HepG2 (cell line): ENCODE data around the gene ASGR1. TPM values are rescaled to one million over a fixed set of nuclear protein-coding genes. Genes with fewer than 3 reads are reported as not detected.

ENCODE experiments used
- AKNA ChIP-seq: sonication (generic); formaldehyde crosslinking; IDR thresholded peaks from 2 replicates; pipeline ENCODE4 v1.4.0; 2020; ENCODE audit warnings: missing genetic modification reagents, borderline replicate concordance
- E2F1 ChIP-seq: sonication (generic); formaldehyde crosslinking; IDR thresholded peaks from 2 replicates; pipeline ENCODE4 v1.5.0; 2020; ENCODE audit warnings: missing genetic modification reagents
- ETS1 ChIP-seq: sonication (generic); formaldehyde crosslinking; IDR thresholded peaks from 2 replicates; pipeline ENCODE4 v1.4.0; 2020; ENCODE audit warnings: missing genetic modification reagents
- FLYWCH1 ChIP-seq: sonication (generic); formaldehyde crosslinking; IDR thresholded peaks from 2 replicates; pipeline ENCODE4 v1.8.1; 2023; ENCODE audit warnings: mild to moderate bottlenecking, missing genetic modification reagents
- FOSL1 ChIP-seq: sonication (generic); formaldehyde crosslinking; IDR thresholded peaks from 2 replicates; pipeline ENCODE4 v1.9.0; 2021; ENCODE audit warnings: missing genetic modification reagents, borderline replicate concordance
- HOXA3 ChIP-seq: sonication (generic); formaldehyde crosslinking; IDR thresholded peaks from 2 replicates; pipeline ENCODE4 v1.5.0; 2020; ENCODE audit warnings: missing genetic modification reagents
- KAT8 ChIP-seq: IDR thresholded peaks from 2 replicates; pipeline ENCODE4 v1.6.1; 2016; ENCODE audit warnings: missing genetic modification reagents, missing compliant biosample characterization
- KLF13 ChIP-seq: sonication (generic); formaldehyde crosslinking; IDR thresholded peaks from 2 replicates; pipeline ENCODE4 v1.4.0; 2020; ENCODE audit warnings: mild to moderate bottlenecking, missing genetic modification reagents
- MYNN ChIP-seq: sonication (generic); formaldehyde crosslinking; IDR thresholded peaks from 2 replicates; pipeline ENCODE4 v1.4.0; 2020; ENCODE audit warnings: mild to moderate bottlenecking, low read depth, missing genetic modification reagents
- NFIC ChIP-seq: IDR thresholded peaks from 2 replicates; pipeline ENCODE4 v1.6.1; 2012; ENCODE audit warnings: mild to moderate bottlenecking, low read length, inconsistent platforms
- TBX2 ChIP-seq: sonication (generic); formaldehyde crosslinking; IDR thresholded peaks from 2 replicates; pipeline ENCODE4 v1.5.0; 2020; ENCODE audit warnings: missing genetic modification reagents, mild to moderate bottlenecking, borderline replicate concordance
- TRIM24 ChIP-seq: sonication (generic); formaldehyde crosslinking; IDR thresholded peaks from 2 replicates; pipeline ENCODE4 v1.8.0; 2022; ENCODE audit warnings: mild to moderate bottlenecking, missing genetic modification reagents
- U2AF1 ChIP-seq: fragments of 200-400 bp; formaldehyde crosslinking; optimal IDR thresholded peaks from 2 replicates; pipeline ENCODE3; 2017; ENCODE audit warnings: mild to moderate bottlenecking, low read depth, low read length
- ZBTB20 ChIP-seq: sonication (generic); formaldehyde crosslinking; IDR thresholded peaks from 2 replicates; pipeline ENCODE4 v1.8.1; 2023; ENCODE audit warnings: missing genetic modification reagents, low read depth, mild to moderate bottlenecking, borderline replicate concordance
- ZBTB7B ChIP-seq: sonication (generic); formaldehyde crosslinking; IDR thresholded peaks from 2 replicates; pipeline ENCODE4 v1.4.0; 2020; ENCODE audit warnings: missing genetic modification reagents
- ZMAT3 ChIP-seq: sonication (generic); formaldehyde crosslinking; conservative IDR thresholded peaks from 2 replicates; pipeline ENCODE4 v1.7.0; 2021; ENCODE audit warnings: missing genetic modification reagents
- ZNF224 ChIP-seq: sonication (generic); formaldehyde crosslinking; IDR thresholded peaks from 2 replicates; pipeline ENCODE4 v1.5.0; 2020; ENCODE audit warnings: mild to moderate bottlenecking, missing genetic modification reagents
- ZNF3 ChIP-seq: IDR thresholded peaks from 2 replicates; pipeline ENCODE4 v1.7.0; 2017; ENCODE audit warnings: inconsistent platforms
- ZNF772 ChIP-seq: sonication (generic); formaldehyde crosslinking; IDR thresholded peaks from 2 replicates; pipeline ENCODE4 v1.5.0; 2020; ENCODE audit warnings: mild to moderate bottlenecking, missing genetic modification reagents
- ZNF788 ChIP-seq: sonication (generic); formaldehyde crosslinking; IDR thresholded peaks from 2 replicates; pipeline ENCODE4 v1.5.0; 2020; ENCODE audit warnings: mild to moderate bottlenecking, missing genetic modification reagents, borderline replicate concordance
- ZNF800 ChIP-seq: sonication (generic); formaldehyde crosslinking; IDR thresholded peaks from 2 replicates; pipeline ENCODE4 v1.4.0; 2020; ENCODE audit warnings: missing genetic modification reagents
- polyA plus RNA-seq, 8 experiments: library from polyadenylated mRNA; depleted of rRNA in 3 of 8; stranded (reverse) in 7 of 8; unstranded in 1 of 8; fragments of >200 nt; fragmentation: Illumina TruSeq in 4 of 8; extraction: Trizol in 4 of 8; gene quantifications; 2 replicates each; pipeline versions ENCODE4 v1.2.1 to v1.2.3, GENCODE V29; 2011 to 2016; ENCODE audit warnings: low read depth in 4 of 8, missing spikeins in 1 of 8, mixed read lengths in 1 of 8; ENCODE audit not compliant: insufficient read depth in 1 of 8
- total RNA-seq, 5 experiments: library from RNA; depleted of rRNA; stranded (reverse); fragments of >200 nt; fragmentation: Illumina TruSeq; extraction: Trizol; gene quantifications; 2 replicates each; pipeline ENCODE4 v1.2.3, GENCODE V29; 2016; ENCODE audit warnings: low read depth in 1 of 5

Gene ASGR1
- total and polyA plus RNA-seq, 2 of the 13 experiments (the other 11 are each of a cell fraction or from before 2014, with no cell fraction given): 353 to 796 TPM

GRCh38 chr17:7156342-7156940 lies 22.7 kb downstream of the ASGR1 start (continued):
- TF ChIP-seq ZBTB7B (CRISPR knock-in tag) (0 out of 2 replicates have a peak, but pooled peaks have one; percentile 29), ZNF224 (CRISPR knock-in tag) (no peak), NFIC (no peak), TRIM24 (CRISPR knock-in tag) (no peak; the same call in 1 of the 2 replicates), TBX2 (CRISPR knock-in tag) (peak; percentile 78), U2AF1 (no peak), MYNN (CRISPR knock-in tag) (no peak), AKNA (CRISPR knock-in tag) (0 out of 2 replicates have a peak, but pooled peaks have one; percentile 81), ZMAT3 (CRISPR knock-in tag) (peak; percentile 97), HOXA3 (CRISPR knock-in tag) (peak; percentile 97), KLF13 (CRISPR knock-in tag) (no peak), ZNF800 (CRISPR knock-in tag) (peak; percentile 72), FLYWCH1 (CRISPR knock-in tag) (0 out of 2 replicates have a peak, but pooled peaks have one; percentile 84), ZNF788 (peak; percentile 65; the same call in 1 of the 2 replicates), FOSL1 (CRISPR knock-in tag) (no peak), ZNF3 (CRISPR knock-in tag) (no peak), ZNF772 (CRISPR knock-in tag) (peak; percentile 82; the same call in 1 of the 2 replicates), ZBTB20 (peak; percentile 87; the same call in 1 of the 2 replicates), ETS1 (CRISPR knock-in tag) (peak; percentile 93), KAT8 (CRISPR knock-in tag) (peak; percentile 89), E2F1 (no peak)
